VCaP (cell line): ENCODE results near the gene PRDM2.
"Not testable (repeated sequence)": the region's sequence is repeated elsewhere in the genome, so short reads cannot be mapped to it uniquely, and the experiment has no call there.

Experiments
- H3K27ac ChIP-seq: fragments of 450-650 bp; 2 replicates; pipeline ENCODE4 v1.5.1; 2017
- CTCF ChIP-seq: fragments of 450-650 bp; conservative IDR thresholded peaks from 2 replicates; pipeline ENCODE4 v1.5.1; 2017; ENCODE audit warnings: mild to moderate bottlenecking, moderate library complexity

Gene PRDM2

GRCh38 chr1:13682444-13682843 lies 17.5 kb upstream of the PRDM2 start:
- TF ChIP-seq CTCF: no peak
- H3K27ac ChIP-seq: no peak overlapping the region

GRCh38 chr1:13683206-13683605 lies 16.8 kb upstream of the PRDM2 start:
- no peak overlapping the region for H3K27ac ChIP-seq
- TF ChIP-seq CTCF: no peak

GRCh38 chr1:13687151-13687715 lies 12.8 kb upstream of the PRDM2 start:
- H3K27ac ChIP-seq: no peak overlapping the region
- no peak for TF ChIP-seq CTCF

GRCh38 chr1:13693094-13693493 lies 6.9 kb upstream of the PRDM2 start:
- not testable (repeated sequence) for H3K27ac ChIP-seq

- TF ChIP-seq CTCF: no peak
- no peak overlapping the region for H3K27ac ChIP-seq
Measured at GRCh38 chr1:13694886-13695684, 4.9 kb upstream of the PRDM2 start.

- no peak for TF ChIP-seq CTCF
Measured at GRCh38 chr1:13697738-13698137, 2.2 kb upstream of the PRDM2 start.

GRCh38 chr1:13699510-13699909 lies 478 bp upstream of the PRDM2 start:
- no peak for TF ChIP-seq CTCF

More at GRCh38 chr1:13697738-13698137, 2.2 kb upstream of the PRDM2 start:
- no peak overlapping the region for H3K27ac ChIP-seq

More at GRCh38 chr1:13699510-13699909, 478 bp upstream of the PRDM2 start:
- peak overlapping the region; percentile 81 for H3K27ac ChIP-seq
